Amniotic epithelial cell (primary cell): Measurements from ENCODE around the gene TIMM8B.
"Not testable (repeated sequence)": the region's sequence is repeated elsewhere in the genome, so short reads cannot be mapped to it uniquely, and the experiment has no call there.

Source experiments
- DNase-seq: peaks from one replicate; pipeline ENCODE4 v3.0.0-alpha.2; 2010; ENCODE audit warnings: low read depth

TIMM8B gene

GRCh38 chr11:112073941-112074811, 12.4 kb downstream of the TIMM8B start, which contains the start of the genes NKAPD1 and PIH1D2:
Gene NKAPD1, plus strand, starts transcription at chr11:112074299. Its CDS starts 1,276 bp downstream, at chr11:112075575.
Gene PIH1D2, minus strand, starts transcription at chr11:112074017. Its CDS starts 843 bp downstream, at chr11:112073174.
- DNase-seq: peak; percentile 87

- no peak for DNase-seq
Measured at GRCh38 chr11:112062923-112063322, 23.6 kb downstream of the TIMM8B start.

- DNase-seq: no peak
Measured at GRCh38 chr11:112058103-112058502, 28.5 kb downstream of the TIMM8B start.

GRCh38 chr11:112057170-112057569, 29.4 kb downstream of the TIMM8B start:
- DNase-seq: no peak

GRCh38 chr11:112051768-112052167, 34.8 kb downstream of the TIMM8B start:
- DNase-seq: peak; percentile 6

- DNase-seq: no peak
Measured at GRCh38 chr11:112050721-112051120, 35.8 kb downstream of the TIMM8B start.

DNA sequence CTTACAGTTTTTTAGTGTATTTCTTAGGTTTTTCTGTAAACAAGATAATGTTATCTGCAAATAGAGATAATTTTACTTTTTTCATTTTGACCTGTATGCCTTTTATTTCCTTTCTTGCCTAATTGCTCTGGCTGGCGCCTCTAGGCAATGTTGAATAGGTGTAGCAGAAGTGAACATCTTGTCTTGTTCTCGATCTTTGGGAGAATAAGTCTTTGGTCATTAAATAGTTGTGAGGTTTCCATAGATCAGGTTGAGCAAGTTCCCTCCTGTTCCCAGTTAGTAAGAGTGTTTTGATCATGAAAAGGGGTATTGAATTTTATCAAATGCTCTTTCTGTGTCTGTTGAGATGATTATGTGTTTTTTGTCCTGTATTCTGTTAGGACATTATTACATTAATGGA, 36.8 kb downstream of the TIMM8B start:
- DNase-seq: no peak

DNA sequence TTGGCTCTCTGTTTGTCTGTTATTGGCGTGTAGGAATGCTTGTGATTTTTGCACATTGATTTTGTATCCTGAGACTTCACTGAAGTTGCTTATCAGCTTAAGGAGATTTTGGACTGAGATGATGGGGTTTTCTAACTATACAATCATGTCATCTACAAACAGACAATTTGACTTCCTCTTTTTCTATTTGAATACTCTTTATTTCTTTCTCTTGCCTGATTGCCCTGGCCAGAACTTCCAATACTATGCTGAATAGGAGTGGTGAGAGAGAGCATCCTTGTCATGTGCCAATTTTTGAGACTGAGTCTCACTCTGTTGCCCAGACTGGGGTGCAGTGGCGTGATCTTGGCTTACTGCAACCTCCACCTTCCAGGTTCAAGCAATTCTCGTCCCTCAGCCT, 38.3 kb downstream of the TIMM8B start:
- DNase-seq: not testable (repeated sequence)

DNA sequence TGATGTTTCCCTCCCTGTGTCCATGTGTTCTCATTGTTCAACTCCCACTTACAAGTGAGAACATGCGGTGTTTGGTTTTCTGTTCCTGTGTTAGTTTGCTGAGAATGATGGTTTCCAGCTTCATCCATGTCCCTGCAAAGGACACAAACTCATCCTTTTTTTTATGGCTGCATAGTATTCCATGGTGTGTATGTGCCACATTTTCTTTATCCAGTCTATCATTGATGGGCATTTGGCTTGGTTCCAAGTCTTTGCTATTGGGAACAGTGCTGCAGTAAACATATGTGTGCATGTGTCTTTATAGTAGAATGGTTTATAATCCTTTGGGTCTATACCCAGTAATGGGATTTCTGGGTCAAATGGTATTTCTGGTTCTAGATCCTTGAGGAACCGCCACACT, 39.9 kb downstream of the TIMM8B start:
- not testable (repeated sequence) for DNase-seq

GRCh38 chr11:112044961-112045360, 41.6 kb downstream of the TIMM8B start:
- no peak for DNase-seq

DNA sequence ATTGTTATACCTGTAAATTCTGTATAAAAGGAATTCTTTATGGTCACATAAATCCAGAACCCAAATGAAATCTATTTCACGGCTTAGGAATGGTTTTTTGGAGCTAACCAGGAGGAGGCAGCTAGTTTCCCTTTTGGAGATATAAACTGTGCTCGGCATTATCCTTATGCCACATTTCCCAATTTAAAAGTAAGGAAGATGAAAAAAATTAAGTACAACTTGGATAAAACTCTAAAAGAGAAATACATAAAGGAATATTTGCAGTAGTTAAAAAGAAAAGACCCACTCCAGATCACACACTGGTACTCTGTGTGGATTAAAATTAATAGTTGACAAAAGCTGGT, 43.6 kb downstream of the TIMM8B start:
- no peak for DNase-seq

DNA sequence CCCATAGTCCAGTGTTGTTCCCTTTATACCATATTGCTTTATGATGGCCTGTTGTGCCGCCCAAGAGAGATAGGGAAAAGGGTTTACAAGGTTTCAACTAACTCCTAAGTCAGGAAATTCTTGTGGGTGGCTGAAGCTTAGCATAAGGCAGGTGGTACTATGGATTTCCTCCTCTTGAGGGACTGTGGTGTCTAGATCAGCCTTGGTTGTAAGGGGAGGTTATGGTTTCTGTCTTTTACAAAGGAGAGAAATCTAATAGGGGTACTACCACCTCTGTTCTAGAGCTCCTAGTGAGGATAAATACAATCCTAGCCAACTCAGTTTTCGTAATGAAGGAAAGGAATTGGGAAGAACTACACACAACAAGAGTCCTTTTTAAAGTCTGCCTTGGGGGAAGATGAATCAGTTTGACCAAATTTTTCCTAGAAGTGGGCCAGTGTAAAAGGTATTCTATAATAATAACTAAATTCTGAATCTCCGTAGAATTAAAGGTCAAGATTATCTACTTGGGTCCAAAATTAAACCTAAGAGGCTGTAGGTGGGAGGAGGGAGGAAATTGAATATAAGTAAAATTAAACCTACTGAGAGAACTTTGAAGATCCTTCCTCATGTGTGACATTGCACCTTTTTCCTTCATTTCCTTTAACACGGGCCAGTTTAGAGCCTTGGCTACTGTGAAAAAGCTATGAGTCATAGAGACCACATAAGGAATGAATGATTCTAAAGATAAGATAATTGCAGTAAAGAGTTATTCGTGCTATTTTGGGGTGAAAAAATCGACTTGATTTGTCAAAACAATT, 44.2 kb downstream of the TIMM8B start:
- DNase-seq: peak; percentile 58

DNA sequence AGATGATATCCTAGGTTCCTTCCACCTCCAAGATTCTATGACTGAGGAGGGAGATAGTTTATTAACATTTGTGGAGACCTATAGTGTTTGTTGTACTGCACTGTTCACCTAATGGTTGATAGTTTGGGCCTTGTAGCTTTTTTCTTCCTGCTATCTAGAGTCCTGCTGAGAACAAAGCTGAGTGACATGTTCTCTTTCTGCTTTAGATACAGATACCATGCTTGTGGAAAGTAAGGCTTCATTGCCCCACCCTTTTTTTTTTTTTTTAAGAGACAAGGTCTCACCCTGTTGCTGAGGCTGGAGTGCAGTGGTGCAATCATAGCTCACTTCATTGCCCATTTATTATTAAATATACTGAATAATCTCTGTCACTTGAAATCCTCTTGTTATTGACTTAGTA, 49.0 kb downstream of the TIMM8B start:
- DNase-seq: no peak
